Measurements from ENCODE around the gene ANO10. TPM values are rescaled to one million over a fixed set of nuclear protein-coding genes. Genes with fewer than 3 reads are reported as not detected.

ANO10 gene
- total and polyA plus RNA-seq, 2 of the 8 experiments (the other 6 are each of a cell fraction or from before 2014, with no cell fraction given): 38.0 to 53.2 TPM

GRCh38 chr3:43346978-43347749 lies 274.6 kb downstream of the ANO10 start:
- Histone ChIP-seq H3K9me3 (ENCODE audit: insufficient read depth in 2 of 2, low read depth in 1 of 2, low read length in 1 of 2) (no peaks in the 10 kb centered on the region), H3K27ac (ENCODE audit: low read depth, low read length) (no peak overlapping the region), H4K20me1 (replicated peaks in 1 of 2; ENCODE audit: control insufficient read depth in 1 of 2, insufficient read depth in 2 of 2, low read length in 2 of 2) (no peaks in the 10 kb centered on the region), H3K79me1 (ENCODE audit: low read depth, low read length) (no peaks in the 10 kb centered on the region), H3K14ac (ENCODE audit: insufficient read length) (no peak overlapping the region), H2AK5ac (ENCODE audit: low read depth, low read length) (no peak overlapping the region), H3K27me3 (replicated peaks in 1 of 4; ENCODE audit: control insufficient read depth in 3 of 4, extremely low read depth in 1 of 4, insufficient read depth in 3 of 4, low read length in 3 of 4) (peaks cover 0 to 3% (median 0%) of the 10 kb centered on the region in 4 experiments; a peak in 1 of 7 replicates), H3K4me1 (replicated peaks in 1 of 4; ENCODE audit: control insufficient read depth in 3 of 4, insufficient read depth in 4 of 4, low read length in 3 of 4) (peaks cover 0 to 12% (median 1%) of the 10 kb centered on the region in 4 experiments; a peak in 5 of 7 replicates), H3K4me2 (ENCODE audit: insufficient read depth in 1 of 2, low read depth in 2 of 2, low read length in 2 of 2) (no peak overlapping the region), H3K4ac (replicated peaks; ENCODE audit: insufficient read length, low read depth, low read length) (no peak overlapping the region), H2BK5ac (ENCODE audit: low read depth, low read length) (no peak overlapping the region), H2BK20ac (ENCODE audit: low read length) (no peak overlapping the region), H2BK12ac (ENCODE audit: low read depth, low read length) (no peak overlapping the region), H3K79me2 (ENCODE audit: control insufficient read depth in 1 of 2, insufficient read depth in 2 of 2, low read length in 2 of 2) (no peaks in the 10 kb centered on the region), H3K9ac (replicated peaks in 1 of 4; ENCODE audit: extremely low read depth in 1 of 4, low read depth in 3 of 4, low read length in 3 of 4) (no peak overlapping the region), H3K56ac (replicated peaks; ENCODE audit: insufficient read length, low read depth, low read length) (no peak overlapping the region), H4K91ac (replicated peaks; ENCODE audit: insufficient read length, low read length) (no peak overlapping the region), H3K4me3 (ENCODE audit: extremely low read depth in 1 of 4, insufficient read depth in 2 of 4, low read depth in 3 of 4, low read length in 4 of 4) (no peak overlapping the region), H2BK15ac (ENCODE audit: low read length) (no peak overlapping the region), H3K18ac (ENCODE audit: extremely low read depth, low read length) (no peak overlapping the region), H3K23ac (ENCODE audit: insufficient read length) (no peak overlapping the region), H4K8ac (ENCODE audit: extremely low read depth, insufficient read depth, low read length) (peak overlapping the region; percentile 23; the same call in 1 of the 2 replicates), H2BK120ac (replicated peaks; ENCODE audit: low read depth, low read length) (no peak overlapping the region), H3K23me2 (ENCODE audit: low read depth, low read length) (no peaks in the 10 kb centered on the region), H4K5ac (ENCODE audit: insufficient read length, low read depth, low read length) (no peak overlapping the region), H2AFZ (ENCODE audit: low read length) (no peak overlapping the region), H3K36me3 (ENCODE audit: control insufficient read depth in 2 of 4, insufficient read depth in 4 of 4, low read length in 3 of 4) (peaks cover 2 to 14% (median 11%) of the 10 kb centered on the region in 4 experiments; a peak in 4 of 8 replicates)
- TF ChIP-seq POU5F1 (IDR thresholded peaks at IDR 0.05; ENCODE audit: low read depth, low read length) (no peak), RNF2 (IDR thresholded peaks at IDR 0.05; ENCODE audit: borderline replicate concordance, low read depth, low read length, missing control alignments, poor library complexity, severe bottlenecking) (no peak), RXRA (IDR thresholded peaks at IDR 0.05; ENCODE audit: insufficient read depth, low read depth, low read length) (no peak), SIRT6 (IDR thresholded peaks at IDR 0.05; ENCODE audit: low read length) (no peak), HDAC6 (IDR thresholded peaks at IDR 0.05; ENCODE audit: low read depth, low read length) (no peak), KDM1A (IDR thresholded peaks at IDR 0.05; ENCODE audit: borderline replicate concordance, low read length) (no peak), PHF8 (conservative IDR thresholded peaks at IDR 0.05; ENCODE audit: low read depth, low read length) (no peak), SRF (IDR thresholded peaks at IDR 0.05; ENCODE audit: low read depth, low read length) (no peak), SIX5 (IDR thresholded peaks at IDR 0.05; ENCODE audit: low read depth, low read length) (no peak)
- DNase-seq (ENCODE audit: low read depth in 1 of 2, low spot score in 2 of 2): no peak
- FAIRE-seq: no peak
- ChIA-PET CTCF (ENCODE audit: partially characterized antibody) (interaction anchor here (0.7 to 1.5 kb wide), 3 partner anchors 57 to 155 kb away, joined by 3 read pairs; no protein-coding TSS in a partner anchor), POLR2A (ENCODE audit: partially characterized antibody) (no interaction called here)
- 94% methylated on average over 14 of the region's 14 CpGs; no CpG with 5 or more reads in 1 of the 2 experiments for WGBS, 2 experiments (ENCODE audit: extremely low coverage in 1 of 2, insufficient coverage in 1 of 2, insufficient read length in 1 of 2, insufficient replicate concordance in 2 of 2, low coverage in 1 of 2, low lambda C conversion rate in 2 of 2, missing lambda C conversion rate in 1 of 2)

Measured in H1 (cell line).